Neutrophil (primary cell): ENCODE results near the gene STAP2.
"Not testable (repeated sequence)": the region's sequence is repeated elsewhere in the genome, so short reads cannot be mapped to it uniquely, and the experiment has no call there.

Experiments
- H3K27ac ChIP-seq: fragments of 200-600 bp; sonication (generic); 2 replicates; pipeline ENCODE4 v1.5.1; 2016; ENCODE audit warnings: mild to moderate bottlenecking, moderate library complexity
- H3K27me3 ChIP-seq: fragments of 200-600 bp; sonication (generic); 2 replicates; pipeline ENCODE4 v1.6.0; 2016; ENCODE audit warnings: mild to moderate bottlenecking
- H3K36me3 ChIP-seq: fragments of 200-600 bp; sonication (generic); 2 replicates; pipeline ENCODE4 v1.5.1; 2017
- H3K4me1 ChIP-seq, 2 experiments: fragments of 200-600 bp in 1 of 2; sonication (generic) in 1 of 2; 1 replicate in 1 of 2; 2 replicates in 1 of 2; pipeline versions ENCODE4 v1.5.1 to v1.6.1; 2013 to 2016; ENCODE audit warnings: low read depth in 1 of 2, low read length in 1 of 2, mild to moderate bottlenecking in 1 of 2, moderate library complexity in 1 of 2; ENCODE audit not compliant: control insufficient read depth in 1 of 2, insufficient read depth in 1 of 2
- H3K4me3 ChIP-seq, 2 experiments: fragments of 200-600 bp in 1 of 2; sonication (generic) in 1 of 2; 1 replicate in 1 of 2; 2 replicates in 1 of 2; pipeline ENCODE4 v1.5.1; 2013 to 2016; ENCODE audit warnings: low read depth in 1 of 2, low read length in 1 of 2, mild to moderate bottlenecking in 1 of 2, moderate library complexity in 1 of 2
- H3K9me3 ChIP-seq: fragments of 200-600 bp; sonication (generic); 2 replicates; pipeline ENCODE4 v1.5.1; 2016
- TF ChIP-seq, protein P1 (sequence below): fragments of 200-600 bp; sonication (generic); IDR thresholded peaks from 2 replicates; pipeline ENCODE4 v1.5.1; 2016; ENCODE audit warnings: antibody characterized with exemption

The STAP2 gene

DNA sequence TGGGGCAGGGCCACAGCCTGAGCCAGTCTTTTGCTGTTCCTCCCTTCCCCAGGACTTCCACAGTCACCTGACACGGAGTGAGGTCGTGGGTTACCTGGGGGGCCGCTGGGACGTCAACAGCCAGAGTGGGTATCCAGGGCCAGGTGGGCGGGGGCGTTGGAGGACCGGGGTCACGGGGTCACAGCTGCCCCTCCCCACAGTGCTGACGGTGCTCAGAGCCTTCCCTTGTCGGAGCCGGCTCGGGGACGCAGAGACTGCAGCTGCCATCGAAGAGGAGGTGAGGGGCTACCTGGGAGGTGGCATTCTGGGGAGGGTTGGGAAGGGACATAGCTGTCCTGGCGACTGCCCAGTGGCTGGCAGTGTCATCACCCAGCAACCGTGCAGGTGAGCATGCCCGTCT lies 16.3 kb upstream of the STAP2 start:
- Histone ChIP-seq H3K27ac (no peak overlapping the region), H3K9me3 (no peaks in the 10 kb centered on the region), H3K4me1 (no peaks in the 10 kb centered on the region), H3K27me3 (no peaks in the 10 kb centered on the region), H3K4me3 (no peak overlapping the region), H3K36me3 (peaks cover 42% of the 10 kb centered on the region)
- TF ChIP-seq, protein P1, sequence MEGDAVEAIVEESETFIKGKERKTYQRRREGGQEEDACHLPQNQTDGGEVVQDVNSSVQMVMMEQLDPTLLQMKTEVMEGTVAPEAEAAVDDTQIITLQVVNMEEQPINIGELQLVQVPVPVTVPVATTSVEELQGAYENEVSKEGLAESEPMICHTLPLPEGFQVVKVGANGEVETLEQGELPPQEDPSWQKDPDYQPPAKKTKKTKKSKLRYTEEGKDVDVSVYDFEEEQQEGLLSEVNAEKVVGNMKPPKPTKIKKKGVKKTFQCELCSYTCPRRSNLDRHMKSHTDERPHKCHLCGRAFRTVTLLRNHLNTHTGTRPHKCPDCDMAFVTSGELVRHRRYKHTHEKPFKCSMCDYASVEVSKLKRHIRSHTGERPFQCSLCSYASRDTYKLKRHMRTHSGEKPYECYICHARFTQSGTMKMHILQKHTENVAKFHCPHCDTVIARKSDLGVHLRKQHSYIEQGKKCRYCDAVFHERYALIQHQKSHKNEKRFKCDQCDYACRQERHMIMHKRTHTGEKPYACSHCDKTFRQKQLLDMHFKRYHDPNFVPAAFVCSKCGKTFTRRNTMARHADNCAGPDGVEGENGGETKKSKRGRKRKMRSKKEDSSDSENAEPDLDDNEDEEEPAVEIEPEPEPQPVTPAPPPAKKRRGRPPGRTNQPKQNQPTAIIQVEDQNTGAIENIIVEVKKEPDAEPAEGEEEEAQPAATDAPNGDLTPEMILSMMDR: no peak

DNA sequence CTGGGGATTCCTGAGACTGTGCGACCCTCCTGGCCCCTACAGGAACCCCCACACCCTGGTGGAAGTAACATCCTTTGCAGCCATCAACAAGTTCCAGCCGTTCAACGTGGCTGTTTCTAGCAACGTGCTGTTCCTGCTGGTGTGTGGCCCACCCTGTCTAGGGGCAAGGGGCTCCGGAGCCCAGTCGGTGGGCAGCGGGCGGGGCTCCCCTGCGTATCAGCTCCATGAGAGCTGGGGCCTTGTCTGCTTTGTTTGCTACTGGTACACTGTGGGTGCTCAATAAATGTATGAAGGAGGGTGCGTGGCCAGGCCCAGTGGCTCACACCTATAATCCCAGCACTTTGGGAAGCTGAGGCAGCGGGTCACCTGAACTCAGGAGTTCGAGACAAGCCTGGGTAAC lies 15.7 kb upstream of the STAP2 start:
- Histone ChIP-seq H3K36me3 (peaks cover 36% of the 10 kb centered on the region), H3K4me3 (no peak overlapping the region), H3K4me1 (no peaks in the 10 kb centered on the region), H3K9me3 (no peaks in the 10 kb centered on the region), H3K27me3 (no peaks in the 10 kb centered on the region), H3K27ac (no peak overlapping the region)
- TF ChIP-seq, protein P1: no peak

DNA sequence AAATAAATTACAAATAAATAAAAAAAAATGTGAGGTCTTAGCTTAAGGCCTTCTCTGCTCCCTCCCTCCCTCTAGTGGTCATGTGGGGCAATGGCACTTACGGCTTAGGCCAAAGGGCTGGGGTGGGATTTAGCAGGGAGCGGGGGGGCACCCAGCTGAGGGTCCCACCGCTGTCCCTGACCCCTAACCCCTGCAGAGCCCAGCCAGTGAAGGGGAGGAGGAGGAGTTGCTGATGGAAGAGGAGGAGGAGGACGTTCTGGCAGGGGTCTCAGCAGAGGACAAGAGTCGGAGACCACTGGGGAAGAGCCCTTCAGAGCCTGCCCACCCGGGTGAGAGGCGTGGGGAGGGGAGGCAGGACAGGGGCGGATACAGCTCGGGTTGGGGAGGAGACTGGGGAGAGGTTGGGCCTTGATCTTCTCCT lies 14.1 kb upstream of the STAP2 start:
- Histone ChIP-seq H3K4me3 (no peak overlapping the region), H3K9me3 (no peaks in the 10 kb centered on the region), H3K27me3 (no peaks in the 10 kb centered on the region), H3K27ac (no peak overlapping the region), H3K36me3 (peaks cover 20% of the 10 kb centered on the region), H3K4me1 (no peaks in the 10 kb centered on the region)
- TF ChIP-seq, protein P1: peak; percentile 80

DNA sequence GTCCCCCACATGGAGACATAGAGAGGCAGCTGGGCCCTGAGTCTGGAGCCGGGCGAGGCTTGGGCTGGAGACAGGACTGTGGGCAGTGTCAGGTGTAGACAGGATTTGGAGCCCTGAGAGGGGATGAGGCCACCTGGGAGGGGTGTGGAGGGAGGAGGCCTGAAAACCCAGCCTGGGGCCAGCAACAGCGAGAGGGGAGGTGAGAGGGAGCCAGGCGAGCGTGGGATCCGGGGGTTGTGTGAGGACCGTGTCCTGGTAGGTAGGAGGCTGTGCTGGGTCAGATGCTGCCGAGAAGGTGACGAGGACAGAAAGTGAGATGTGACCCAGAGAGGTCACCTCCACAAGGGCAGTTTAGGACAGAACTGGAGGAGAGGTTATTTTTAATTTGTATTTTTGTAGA lies 12.1 kb upstream of the STAP2 start:
- no peak overlapping the region for H3K4me3 ChIP-seq
- H3K27ac ChIP-seq: no peak overlapping the region
- no peaks in the 10 kb centered on the region for H3K9me3 ChIP-seq
- peaks cover 9% of the 10 kb centered on the region for H3K36me3 ChIP-seq
- no peaks in the 10 kb centered on the region for H3K27me3 ChIP-seq
- TF ChIP-seq, protein P1: no peak
- peaks cover 0 to 2% of the 10 kb centered on the region in 2 experiments for H3K4me1 ChIP-seq

DNA sequence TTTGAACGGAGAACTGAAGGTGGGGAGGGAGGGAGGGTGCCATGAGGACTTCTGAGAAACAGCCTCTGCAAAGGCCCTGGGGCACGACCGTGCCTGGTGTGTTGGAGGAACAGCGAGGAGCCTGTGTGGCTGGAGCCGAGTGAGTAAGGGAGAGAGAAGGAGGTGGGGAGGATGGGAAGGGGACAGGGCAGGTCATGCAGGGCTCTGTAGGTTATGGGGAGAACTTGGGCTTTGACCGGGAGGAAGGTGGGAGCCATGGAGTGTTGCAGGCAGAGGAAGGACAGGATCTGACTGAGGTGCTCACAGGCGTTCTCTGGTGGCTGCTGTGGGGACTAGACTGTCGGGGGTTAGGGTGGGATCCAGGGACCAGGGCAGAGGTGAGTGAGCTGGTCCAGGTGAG lies 11.5 kb upstream of the STAP2 start:
- Histone ChIP-seq H3K4me3 (no peak overlapping the region), H3K4me1 (peaks cover 0 to 2% of the 10 kb centered on the region in 2 experiments), H3K9me3 (no peaks in the 10 kb centered on the region), H3K27me3 (no peaks in the 10 kb centered on the region), H3K27ac (no peak overlapping the region), H3K36me3 (peaks cover 9% of the 10 kb centered on the region)
- TF ChIP-seq, protein P1: no peak

DNA sequence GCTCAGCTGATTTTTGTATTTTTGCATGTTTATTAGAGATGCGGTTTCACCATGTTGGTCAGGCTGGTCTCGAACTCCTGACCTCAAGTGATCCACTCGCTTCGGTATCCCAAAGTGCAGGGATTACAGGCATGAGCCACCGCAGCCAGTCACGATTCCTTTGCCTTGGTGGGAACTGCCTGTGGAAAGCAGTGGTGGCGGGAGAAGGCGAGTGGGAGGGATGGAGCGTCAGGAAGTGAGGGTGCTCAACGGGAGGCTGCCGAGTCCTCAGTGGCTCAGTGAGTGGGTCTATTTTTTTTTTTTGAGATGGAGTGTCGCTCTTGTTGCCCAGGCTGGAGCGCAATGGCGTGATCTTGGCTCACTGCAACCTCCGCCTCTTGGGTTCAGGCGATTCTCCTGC lies 10.6 kb upstream of the STAP2 start:
- not testable (repeated sequence) for H3K36me3 ChIP-seq, H3K9me3 ChIP-seq, H3K4me1 ChIP-seq, H3K27ac ChIP-seq, H3K4me3 ChIP-seq, H3K27me3 ChIP-seq
